Measurements from ENCODE around the gene RSPH4A. TPM values are rescaled to one million over a fixed set of nuclear protein-coding genes. Genes with fewer than 3 reads are reported as not detected.

Gene RSPH4A
- 5.4 and 6.3 TPM in 2 replicates for total RNA-seq
- long read RNA-seq, transcript RSPH4A-201 (6 exons, 2,825 nt): major isoform, 20 of 44 reads
- long read RNA-seq, partial matches to known transcripts: 12 of 44 reads
- long read RNA-seq, other reads (novel, unspliced or antisense): 11 of 44 reads

DNA sequence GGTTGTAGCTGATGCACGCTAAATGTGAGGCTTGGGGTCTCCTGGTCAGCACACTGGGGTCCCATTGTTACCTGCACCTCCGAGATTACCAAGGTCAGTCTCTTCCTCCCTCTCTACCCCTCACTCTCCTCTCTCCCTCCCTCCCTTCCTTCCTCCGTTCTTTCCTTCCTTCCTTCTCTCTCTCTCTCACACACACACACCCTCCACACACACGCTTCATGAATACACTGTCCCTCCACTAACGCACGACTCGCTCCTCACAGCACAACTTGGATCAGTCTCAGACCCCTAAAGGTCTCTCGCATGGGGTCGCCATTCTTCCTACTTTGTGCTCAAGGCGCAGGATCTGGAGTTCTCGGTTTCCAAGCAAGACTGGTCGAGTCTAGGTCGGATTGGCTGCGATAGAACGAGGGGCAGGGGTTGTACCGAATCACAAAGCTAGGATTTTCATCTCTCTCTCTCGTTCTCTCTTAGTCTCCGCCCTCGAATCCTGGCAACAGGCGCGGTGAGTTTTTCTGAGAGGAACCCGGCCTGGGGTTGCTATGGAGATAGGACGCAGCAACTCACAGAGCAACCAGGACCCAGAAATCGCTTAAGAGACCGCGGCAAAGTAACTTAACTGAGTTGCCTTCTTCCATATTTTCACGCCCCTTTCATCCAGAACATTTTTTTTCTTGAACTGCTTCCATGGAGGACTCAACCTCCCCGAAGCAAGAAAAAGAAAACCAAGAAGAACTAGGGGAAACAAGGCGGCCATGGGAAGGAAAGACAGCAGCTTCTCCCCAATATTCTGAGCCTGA lies at the start of gene RSPH4A:
TSS of gene RSPH4A (plus strand) at position 543 of the 800 bp plus-strand sequence. CDS start at position 688, 145 bp downstream.
- TF ChIP-seq, protein P1, sequence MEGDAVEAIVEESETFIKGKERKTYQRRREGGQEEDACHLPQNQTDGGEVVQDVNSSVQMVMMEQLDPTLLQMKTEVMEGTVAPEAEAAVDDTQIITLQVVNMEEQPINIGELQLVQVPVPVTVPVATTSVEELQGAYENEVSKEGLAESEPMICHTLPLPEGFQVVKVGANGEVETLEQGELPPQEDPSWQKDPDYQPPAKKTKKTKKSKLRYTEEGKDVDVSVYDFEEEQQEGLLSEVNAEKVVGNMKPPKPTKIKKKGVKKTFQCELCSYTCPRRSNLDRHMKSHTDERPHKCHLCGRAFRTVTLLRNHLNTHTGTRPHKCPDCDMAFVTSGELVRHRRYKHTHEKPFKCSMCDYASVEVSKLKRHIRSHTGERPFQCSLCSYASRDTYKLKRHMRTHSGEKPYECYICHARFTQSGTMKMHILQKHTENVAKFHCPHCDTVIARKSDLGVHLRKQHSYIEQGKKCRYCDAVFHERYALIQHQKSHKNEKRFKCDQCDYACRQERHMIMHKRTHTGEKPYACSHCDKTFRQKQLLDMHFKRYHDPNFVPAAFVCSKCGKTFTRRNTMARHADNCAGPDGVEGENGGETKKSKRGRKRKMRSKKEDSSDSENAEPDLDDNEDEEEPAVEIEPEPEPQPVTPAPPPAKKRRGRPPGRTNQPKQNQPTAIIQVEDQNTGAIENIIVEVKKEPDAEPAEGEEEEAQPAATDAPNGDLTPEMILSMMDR (IDR thresholded peaks at IDR 0.05; ENCODE audit: unreplicated experiment): no peak
- peaks cover 2% of the 10 kb centered on the region for H3K36me3 Mint-ChIP-seq (ENCODE audit: insufficient read depth)
- H3K9me3 Mint-ChIP-seq (ENCODE audit: low read depth): no peaks in the 10 kb centered on the region
- peaks cover 14% of the 10 kb centered on the region for H3K4me1 Mint-ChIP-seq (ENCODE audit: low read depth)
- H3K27me3 Mint-ChIP-seq: no peaks in the 10 kb centered on the region
- H3K27ac Mint-ChIP-seq: peak within 1 kb of the TSS; percentile 98
- H3K4me3 Mint-ChIP-seq (ENCODE audit: low read depth): peak within 1 kb of the TSS; percentile 91
- DNase-seq (ENCODE audit: low spot score, unreplicated experiment): peak; percentile 81

DNA sequence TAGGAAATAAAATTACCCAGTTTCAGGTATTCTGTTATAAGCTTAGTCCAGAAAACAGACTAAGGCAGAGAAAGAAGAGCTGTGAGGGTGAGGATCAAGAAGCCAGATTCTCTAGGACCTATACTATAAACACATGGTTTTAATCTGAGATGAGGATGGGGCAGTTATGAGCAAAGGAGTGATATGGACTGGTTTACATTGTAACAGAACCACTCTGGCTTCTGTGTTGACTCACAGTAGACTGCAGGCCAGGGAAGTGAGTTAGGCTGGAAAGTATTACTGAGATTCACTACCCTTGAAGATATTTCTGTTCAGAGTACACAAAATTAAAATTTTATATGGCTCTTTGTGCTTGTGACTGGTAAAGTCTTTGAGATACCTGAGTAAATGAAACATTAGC lies 48.2 kb upstream of the RSPH4A start:
- TF ChIP-seq, protein P1 (IDR thresholded peaks at IDR 0.05; ENCODE audit: unreplicated experiment): no peak
- H3K4me3 Mint-ChIP-seq (ENCODE audit: low read depth): no peak overlapping the region
- H3K36me3 Mint-ChIP-seq (ENCODE audit: insufficient read depth): no peaks in the 10 kb centered on the region
- no peaks in the 10 kb centered on the region for H3K9me3 Mint-ChIP-seq (ENCODE audit: low read depth)
- H3K27me3 Mint-ChIP-seq: peaks cover 7% of the 10 kb centered on the region
- peaks cover 14% of the 10 kb centered on the region for H3K4me1 Mint-ChIP-seq (ENCODE audit: low read depth)
- H3K27ac Mint-ChIP-seq: no peak overlapping the region
- no peak for DNase-seq (ENCODE audit: low spot score, unreplicated experiment)

DNA sequence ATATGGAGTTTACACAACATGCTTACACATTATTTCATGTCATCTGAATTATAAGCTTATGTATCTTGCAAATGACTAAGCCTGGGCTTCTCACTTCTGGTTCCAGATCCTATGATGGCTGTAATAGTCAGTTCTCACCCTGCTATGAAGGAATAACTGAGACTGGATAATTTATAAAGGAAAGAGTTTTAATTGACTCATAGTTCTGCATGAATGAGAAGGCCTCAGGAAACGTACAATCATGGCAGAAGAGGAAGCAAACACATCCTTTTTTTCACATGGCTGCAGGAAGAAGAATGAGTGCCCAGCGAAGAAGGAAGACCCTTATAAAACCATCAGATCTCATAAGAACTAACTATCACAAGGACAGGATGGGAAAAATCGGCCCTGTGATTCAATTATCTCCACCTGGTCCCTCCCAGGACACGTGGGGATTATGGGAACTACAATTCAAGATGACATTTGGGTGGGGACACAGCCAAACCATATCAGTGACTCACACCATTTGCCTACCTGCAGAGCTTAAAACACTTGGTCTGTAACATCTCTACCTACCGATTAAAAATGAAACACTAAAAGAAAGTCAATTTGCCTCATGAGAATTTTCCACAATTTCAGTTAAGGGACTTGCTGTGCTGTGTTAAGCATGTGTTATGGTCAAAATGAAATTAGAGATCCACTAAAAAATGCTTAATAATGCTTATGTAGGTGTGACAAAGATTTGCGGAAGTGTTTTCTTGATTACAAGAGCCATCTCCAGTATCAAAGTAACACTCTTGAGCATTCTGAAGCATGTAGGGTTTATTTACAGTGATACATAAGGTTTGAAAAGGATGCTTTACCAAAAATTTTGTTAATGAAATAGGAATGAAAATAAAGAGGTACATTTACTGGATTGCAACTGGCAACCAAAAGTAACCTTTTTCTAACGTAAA lies 47.2 kb upstream of the RSPH4A start:
- Mint-ChIP-seq H3K9me3 (ENCODE audit: low read depth) (no peaks in the 10 kb centered on the region), H3K4me1 (ENCODE audit: low read depth) (peaks cover 15% of the 10 kb centered on the region), H3K4me3 (ENCODE audit: low read depth) (no peak overlapping the region), H3K36me3 (ENCODE audit: insufficient read depth) (peaks cover under 1% of the 10 kb centered on the region), H3K27me3 (peaks cover 7% of the 10 kb centered on the region), H3K27ac (no peak overlapping the region)
- TF ChIP-seq, protein P1 (IDR thresholded peaks at IDR 0.05; ENCODE audit: unreplicated experiment): no peak
- DNase-seq (ENCODE audit: low spot score, unreplicated experiment): no peak

DNA sequence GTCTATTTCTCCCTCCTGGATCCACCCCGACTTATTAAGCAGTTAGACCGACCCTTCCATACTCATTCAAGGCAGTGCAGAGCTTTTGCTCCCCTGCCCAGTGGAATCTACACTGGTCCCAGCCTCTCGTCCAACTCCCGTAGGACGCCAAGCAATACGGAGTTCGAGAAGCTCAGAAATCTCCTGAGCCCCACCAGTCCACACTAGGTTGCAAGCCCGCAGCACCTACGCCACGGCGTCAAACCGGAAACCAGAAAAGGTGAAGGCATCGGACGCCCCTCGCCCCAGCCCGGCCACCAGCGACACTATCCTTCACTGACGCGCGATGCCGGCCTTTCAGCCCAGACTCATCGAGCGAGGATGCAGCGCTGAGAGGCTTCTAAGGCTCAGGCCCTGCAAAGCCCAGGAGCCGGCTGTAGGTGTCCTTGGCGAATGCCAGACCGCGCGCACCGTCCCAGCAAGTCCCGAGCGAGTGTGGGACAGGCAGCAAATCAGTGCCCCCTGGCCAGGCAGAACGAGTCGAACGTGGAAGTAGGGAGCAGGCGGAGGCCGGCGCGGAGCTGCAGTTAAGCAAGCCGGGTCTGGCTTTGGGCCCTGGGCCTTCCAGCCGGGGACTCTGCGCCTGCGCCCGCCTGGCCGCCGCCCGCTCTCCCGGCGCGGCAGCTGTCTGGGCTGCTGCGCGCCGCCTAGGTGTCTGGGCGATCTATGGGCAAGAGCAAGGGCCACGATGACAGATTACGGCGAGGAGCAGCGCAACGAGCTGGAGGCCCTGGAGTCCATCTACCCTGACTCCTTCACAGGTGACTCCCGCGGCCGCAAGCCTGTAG lies 45.2 kb upstream of the RSPH4A start, which contains the start of gene RWDD1:
TSS of gene RWDD1 (plus strand) at position 649 of the 827 bp plus-strand sequence. CDS start at position 728, 79 bp downstream.
- H3K4me1 Mint-ChIP-seq (ENCODE audit: low read depth): peaks cover 15% of the 10 kb centered on the region
- peaks cover 7% of the 10 kb centered on the region for H3K27me3 Mint-ChIP-seq
- no peaks in the 10 kb centered on the region for H3K9me3 Mint-ChIP-seq (ENCODE audit: low read depth)
- TF ChIP-seq, protein P1 (IDR thresholded peaks at IDR 0.05; ENCODE audit: unreplicated experiment): no peak
- peaks cover 1% of the 10 kb centered on the region for H3K36me3 Mint-ChIP-seq (ENCODE audit: insufficient read depth)
- DNase-seq (ENCODE audit: low spot score, unreplicated experiment): peak; percentile 98
- H3K4me3 Mint-ChIP-seq (ENCODE audit: low read depth): peak within 1 kb of the TSS; percentile 92
- H3K27ac Mint-ChIP-seq: peak within 1 kb of the TSS; percentile 99
